HG03565 (cell line): ENCODE data around the gene DEFB108B.
"Not testable (repeated sequence)": the region's sequence is repeated elsewhere in the genome, so short reads cannot be mapped to it uniquely, and the experiment has no call there.

Experiments
- ATAC-seq: cut with Tn5 transposase; IDR thresholded peaks from one replicate; pipeline ENCODE4 v1.9.1; 2021; ENCODE audit warnings: mild to moderate bottlenecking, moderate library complexity; ENCODE audit not compliant: unreplicated experiment

Gene DEFB108B

GRCh38 chr11:71813481-71814355 is 19.3 kb upstream of the DEFB108B start:
- not testable (repeated sequence) for ATAC-seq

- not testable (repeated sequence) for ATAC-seq
Observed at GRCh38 chr11:71821539-71821938, 11.5 kb upstream of the DEFB108B start.

DNA sequence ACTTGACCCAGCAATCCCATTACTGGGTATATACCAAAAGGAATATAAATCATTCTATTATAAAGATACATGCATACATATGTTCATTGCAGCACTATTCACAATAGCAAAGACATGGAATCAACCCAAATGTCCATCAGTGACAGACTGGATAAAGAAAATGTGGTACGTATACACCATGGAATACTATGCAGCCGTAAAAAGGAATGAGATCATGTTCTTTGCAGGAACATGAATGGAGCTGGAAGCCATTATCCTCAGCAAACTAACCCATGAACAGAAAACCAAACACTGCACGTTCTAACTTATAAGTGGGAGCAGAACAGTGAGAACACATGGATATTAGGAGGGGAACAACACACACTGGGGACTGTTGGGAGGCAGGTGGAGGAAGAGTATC is 3.8 kb upstream of the DEFB108B start:
- not testable (repeated sequence) for ATAC-seq

- ATAC-seq: not testable (repeated sequence)
Observed at GRCh38 chr11:71829686-71830085, 3.3 kb upstream of the DEFB108B start.

DNA sequence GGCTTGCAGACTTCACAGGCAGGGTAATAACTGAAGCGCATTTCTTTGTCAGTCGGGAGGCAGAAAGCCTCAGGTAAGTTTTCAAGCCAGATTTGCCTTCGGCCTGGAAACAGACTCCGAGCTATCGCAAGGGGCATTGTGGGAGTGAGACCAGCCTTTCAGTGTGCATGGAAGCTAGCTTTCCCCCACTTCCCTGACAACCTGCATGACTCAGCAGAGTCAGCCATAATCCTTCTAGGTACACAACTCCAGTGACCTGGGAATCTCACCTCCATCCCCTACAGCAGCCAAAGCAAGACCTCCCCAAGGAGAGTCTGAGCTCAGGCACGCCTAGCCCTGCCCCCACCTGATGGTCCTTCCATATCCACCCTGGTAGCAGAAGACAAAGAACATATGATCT is 9.7 kb downstream of the DEFB108B start:
- ATAC-seq: not testable (repeated sequence)

GRCh38 chr11:71843355-71843754 is 10.4 kb downstream of the DEFB108B start:
- not testable (repeated sequence) for ATAC-seq

GRCh38 chr11:71843858-71844257 is 10.9 kb downstream of the DEFB108B start:
- no peak for ATAC-seq

- not testable (repeated sequence) for ATAC-seq
Observed at GRCh38 chr11:71853895-71854294, 20.9 kb downstream of the DEFB108B start.

DNA sequence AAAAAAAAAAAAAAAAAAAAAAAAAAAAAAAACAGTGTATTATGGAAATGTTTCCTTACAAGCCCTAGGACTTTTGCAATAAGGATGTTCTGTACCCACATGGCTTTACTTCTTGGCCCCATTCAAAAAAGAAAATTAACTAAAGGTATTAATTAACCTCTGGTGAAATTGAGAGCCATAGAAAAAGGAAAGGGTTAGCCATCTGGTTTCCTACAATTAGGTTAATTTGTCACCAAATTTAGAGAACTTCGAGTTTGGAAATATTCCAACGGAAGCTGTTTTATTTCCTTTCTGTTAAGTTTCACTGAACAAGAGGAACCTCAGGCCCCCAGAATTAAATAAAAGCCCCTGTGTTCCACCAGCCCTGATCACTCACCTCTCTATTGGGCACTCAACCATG is 22.9 kb downstream of the DEFB108B start:
- ATAC-seq: not testable (repeated sequence)

GRCh38 chr11:71860835-71861234 is 27.8 kb downstream of the DEFB108B start:
- not testable (repeated sequence) for ATAC-seq

GRCh38 chr11:71863978-71864627 is 31.1 kb downstream of the DEFB108B start:
- not testable (repeated sequence) for ATAC-seq

GRCh38 chr11:71867209-71867608 is 34.2 kb downstream of the DEFB108B start:
- ATAC-seq: not testable (repeated sequence)

DNA sequence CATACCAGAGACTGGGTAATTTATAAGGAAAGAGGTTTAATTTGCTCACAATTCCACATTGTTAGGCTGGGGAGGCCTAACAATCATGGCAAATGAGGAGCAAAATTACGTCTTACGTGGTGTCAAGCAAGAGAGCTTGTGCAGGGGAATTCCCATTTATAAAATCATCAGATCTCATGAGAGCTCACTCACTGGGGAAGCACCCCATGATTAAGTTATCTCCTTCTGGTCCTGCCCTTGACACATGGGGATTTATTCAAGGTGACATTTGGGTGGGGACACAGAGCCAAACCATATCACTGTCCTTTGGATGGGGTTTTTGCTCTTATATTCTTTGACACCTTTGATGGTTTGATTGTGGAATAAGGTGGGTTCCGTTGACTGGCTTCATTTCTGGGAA is 36.9 kb downstream of the DEFB108B start:
- not testable (repeated sequence) for ATAC-seq

DNA sequence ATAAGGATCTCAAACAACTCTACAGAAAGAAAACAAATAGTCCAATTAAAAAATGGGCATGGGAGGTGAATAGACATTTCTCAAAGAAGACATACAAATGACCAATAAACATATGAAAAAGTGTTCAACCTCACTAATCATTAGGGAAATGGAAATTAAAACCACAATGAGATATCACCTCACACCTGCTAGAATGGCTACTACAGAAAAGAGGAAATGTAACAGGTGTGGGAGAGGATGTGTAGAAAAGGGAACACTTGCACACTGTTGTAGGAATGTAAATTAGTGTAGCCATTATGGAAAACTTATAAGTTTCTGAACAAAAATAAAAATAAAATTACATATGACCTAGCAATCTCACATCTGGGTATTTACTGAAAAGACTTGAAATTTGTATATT is 37.7 kb downstream of the DEFB108B start:
- ATAC-seq: not testable (repeated sequence)

DNA sequence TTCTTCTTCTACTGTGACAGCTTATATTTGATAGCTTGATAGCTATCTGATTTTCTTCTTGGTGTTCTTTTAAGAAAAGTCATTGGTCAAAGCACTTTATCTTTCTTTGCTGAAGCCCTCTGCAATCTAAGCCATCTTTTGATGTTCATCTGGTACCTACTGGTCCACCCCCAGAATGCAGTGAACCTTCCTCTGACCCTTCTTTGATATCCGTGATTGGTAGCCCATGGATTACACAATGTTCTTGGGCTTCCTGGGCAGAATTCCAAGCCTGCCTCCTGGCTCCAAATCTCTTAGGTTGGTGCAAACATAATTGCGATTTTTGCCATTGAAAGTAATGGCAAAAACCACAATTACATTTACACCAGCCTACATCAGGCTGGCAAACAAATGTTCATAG is 43.3 kb downstream of the DEFB108B start:
- ATAC-seq: not testable (repeated sequence)

- ATAC-seq: not testable (repeated sequence)
Observed at GRCh38 chr11:71878059-71878458, 45.1 kb downstream of the DEFB108B start, which contains the start of gene DEFB131B. DEFB131B (plus strand) TSS chr11:71878453; CDS start chr11:71878453, 0 bp downstream.

GRCh38 chr11:71885806-71886205 is 52.8 kb downstream of the DEFB108B start:
- not testable (repeated sequence) for ATAC-seq
